CD4-positive, alpha-beta T cell (primary cell): ENCODE measurements around the gene INTS11. TPM values are rescaled to one million over a fixed set of nuclear protein-coding genes. Genes with fewer than 3 reads are reported as not detected.
A peak's percentile ranks its signal among the peaks of the same experiment; 100 is the strongest.

Source experiments
- ATAC-seq: fragments of 200-7000 bp; cut with Tn5 transposase; one replicate; pipeline ENCODE4 v1.10.0; 2022; ENCODE audit warnings: mild to moderate bottlenecking; ENCODE audit not compliant: poor library complexity
- CTCF ChIA-PET: fragments of 350-600 bp; sonication (Branson Sonifier 250); formaldehyde crosslinking; loops from one replicate; lab custom pipeline; 2021; ENCODE audit warnings: antibody characterized with exemption, inconsistent platforms; lab: Charles Lee
- POLR2A ChIA-PET: fragments of 350-600 bp; sonication (Branson Sonifier 250); formaldehyde crosslinking; loops from one replicate; lab custom pipeline; 2021; ENCODE audit warnings: antibody characterized with exemption, inconsistent platforms; lab: Charles Lee
- DNase-seq, 14 experiments: peaks; one replicate each; pipeline ENCODE4 v3.0.0-alpha.2; 2013 to 2020; ENCODE audit warnings: mixed read lengths in 2 of 14
- H3K27ac ChIP-seq, 2 donors: one replicate each; pipeline versions ENCODE4 v1.5.1 to v1.7.0; 2013; ENCODE audit warnings: low read length in 2 of 2, low read depth in 1 of 2, mild to moderate bottlenecking in 1 of 2
- H3K27me3 ChIP-seq, 2 experiments: 1 replicate in 1 of 2; 2 replicates in 1 of 2; pipeline versions ENCODE4 v1.6.1 to v1.7.0; 2013; ENCODE audit warnings: low read length in 2 of 2, control low read depth in 1 of 2, mild to moderate bottlenecking in 1 of 2, moderate library complexity in 1 of 2; ENCODE audit not compliant: insufficient read depth in 2 of 2, control insufficient read depth in 1 of 2
- H3K36me3 ChIP-seq: one replicate; pipeline ENCODE4 v1.6.1; 2013; ENCODE audit warnings: low read length, control low read depth; ENCODE audit not compliant: insufficient read depth
- H3K4me1 ChIP-seq: one replicate; pipeline ENCODE4 v1.6.1; 2013; ENCODE audit warnings: low read length, control low read depth; ENCODE audit not compliant: insufficient read depth
- H3K4me3 ChIP-seq: one replicate; pipeline ENCODE4 v1.5.1; 2013; ENCODE audit warnings: mild to moderate bottlenecking, low read length, moderate library complexity
- H3K9me3 ChIP-seq, 2 experiments: 1 replicate in 1 of 2; 2 replicates in 1 of 2; pipeline versions ENCODE4 v1.6.1 to v1.7.0; 2013; ENCODE audit warnings: low read length in 2 of 2, mild to moderate bottlenecking in 2 of 2, control low read depth in 1 of 2, moderate library complexity in 1 of 2; ENCODE audit not compliant: control insufficient read depth in 1 of 2, insufficient read depth in 1 of 2
- H3K27ac Mint-ChIP-seq: one replicate; pipeline ENCODE4 v1.8.0; 2020; ENCODE audit warnings: mixed read lengths
- H3K27me3 Mint-ChIP-seq: one replicate; pipeline ENCODE4 v1.8.0; 2021; ENCODE audit warnings: mixed read lengths
- H3K36me3 Mint-ChIP-seq: one replicate; pipeline ENCODE4 v1.8.0; 2021; ENCODE audit warnings: low read depth, mixed read lengths
- H3K4me1 Mint-ChIP-seq: one replicate; pipeline ENCODE4 v1.8.0; 2021; ENCODE audit warnings: low read depth, mixed read lengths
- H3K4me3 Mint-ChIP-seq: one replicate; pipeline ENCODE4 v1.8.0; 2020; ENCODE audit warnings: mild to moderate bottlenecking, mixed read lengths
- H3K9me3 Mint-ChIP-seq: one replicate; pipeline ENCODE4 v1.8.0; 2020; ENCODE audit warnings: mixed read lengths
- CTCF ChIP-seq: fragments of 200-600 bp; IDR thresholded peaks from one replicate; pipeline ENCODE4 v1.8.0; 2022; ENCODE audit warnings: antibody characterized with exemption, mild to moderate bottlenecking
- intact Hi-C, 2 experiments: fragments of 100-400 bp; cut with DNase I in 1 of 2; cut with micrococcal nuclease in 1 of 2; formaldehyde crosslinking; loops; one replicate each; pipeline versions ENCODE4 v1.15.1 to v1.9.0; 2023 to 2025; cut with DNase I, micrococcal nuclease
- total RNA-seq, 174 experiments: library from RNA in 2 of 174; stranded (reverse) in 2 of 174; gene quantifications; one replicate each; pipeline ENCODE4 v1.2.3 and lab custom pipeline; 2021 to 2026

Gene INTS11
- total RNA-seq, 2 experiments from 2014 or later = 130 to 137 TPM

- no peak overlapping the region for H3K4me3 ChIP-seq
- peaks cover 32% of the 10 kb centered on the region for H3K4me1 ChIP-seq
- peaks cover 4% of the 10 kb centered on the region for H3K36me3 Mint-ChIP-seq
- no peak overlapping the region for H3K27ac Mint-ChIP-seq
- H3K27me3 ChIP-seq = no peaks in the 10 kb centered on the region
- no peak overlapping the region for H3K27ac ChIP-seq
- H3K4me3 Mint-ChIP-seq = no peak overlapping the region
- ATAC-seq (no peak), DNase-seq (no peak)
- no peak for TF ChIP-seq CTCF
- H3K4me1 Mint-ChIP-seq = peaks cover 16% of the 10 kb centered on the region
- no peaks in the 10 kb centered on the region for H3K27me3 Mint-ChIP-seq
- H3K9me3 Mint-ChIP-seq = no peaks in the 10 kb centered on the region
- intact Hi-C loops = no loop called here
- ChIA-PET POLR2A (interaction anchor here (1.0 kb wide), 1 partner anchor 224 kb away, joined by 3 read pairs; no protein-coding TSS in a partner anchor), CTCF (no interaction called here)
- H3K36me3 ChIP-seq = peaks cover 3% of the 10 kb centered on the region
- H3K9me3 ChIP-seq = no peaks in the 10 kb centered on the region
Observed at GRCh38 chr1:1345860-1346500, 21.5 kb upstream of the INTS11 start.

- Mint-ChIP-seq H3K36me3 (peaks cover 7% of the 10 kb centered on the region), H3K9me3 (no peaks in the 10 kb centered on the region), H3K4me1 (peaks cover 16% of the 10 kb centered on the region), H3K27me3 (no peaks in the 10 kb centered on the region), H3K27ac (no peak overlapping the region), H3K4me3 (no peak overlapping the region)
- Histone ChIP-seq H3K27ac (no peak overlapping the region), H3K9me3 (no peaks in the 10 kb centered on the region), H3K4me1 (peaks cover 32% of the 10 kb centered on the region), H3K27me3 (no peaks in the 10 kb centered on the region), H3K4me3 (no peak overlapping the region), H3K36me3 (peaks cover 4% of the 10 kb centered on the region)
- POLR2A ChIA-PET = no interaction called here
- CTCF ChIA-PET = no interaction called here
- ATAC-seq (no peak), DNase-seq (no peak)
- no peak for TF ChIP-seq CTCF
- intact Hi-C loops = no loop called here
Observed at GRCh38 chr1:1345384-1345783, 20.9 kb upstream of the INTS11 start.

GRCh38 chr1:1344655-1345361, 20.3 kb upstream of the INTS11 start:
- Histone ChIP-seq H3K36me3 (peaks cover 8% of the 10 kb centered on the region), H3K9me3 (no peaks in the 10 kb centered on the region), H3K27ac (no peak overlapping the region), H3K4me3 (no peak overlapping the region), H3K4me1 (peaks cover 32% of the 10 kb centered on the region), H3K27me3 (no peaks in the 10 kb centered on the region)
- ChIA-PET POLR2A (no interaction called here), CTCF (no interaction called here)
- no peak overlapping the region for H3K4me3 Mint-ChIP-seq
- no peak for TF ChIP-seq CTCF
- no peak for ATAC-seq
- peak in 2 of 14 experiments; percentile 19 to 60 for DNase-seq
- intact Hi-C loops = no loop called here
- no peak overlapping the region for H3K27ac Mint-ChIP-seq
- no peaks in the 10 kb centered on the region for H3K9me3 Mint-ChIP-seq
- peaks cover 7% of the 10 kb centered on the region for H3K36me3 Mint-ChIP-seq
- H3K27me3 Mint-ChIP-seq = no peaks in the 10 kb centered on the region
- peaks cover 16% of the 10 kb centered on the region for H3K4me1 Mint-ChIP-seq
